Kidney epithelial cell (primary cell): ENCODE measurements around the gene MMP7. TPM values are rescaled to one million over a fixed set of nuclear protein-coding genes. Genes with fewer than 3 reads are reported as not detected.

Source experiments
- DNase-seq: peaks from one replicate; pipeline ENCODE4 v3.0.0-alpha.2; 2010; ENCODE audit warnings: low read depth
- H3K27me3 ChIP-seq: 2 replicates; pipeline ENCODE4 v1.6.0; 2011; ENCODE audit warnings: low read length; ENCODE audit not compliant: control insufficient read depth, insufficient read depth
- H3K36me3 ChIP-seq: 2 replicates; pipeline ENCODE4 v1.5.1; 2011; ENCODE audit warnings: low read length; ENCODE audit not compliant: control insufficient read depth, insufficient read depth
- H3K4me3 ChIP-seq: 2 replicates; pipeline ENCODE4 v1.5.1; 2011; ENCODE audit warnings: low read depth, mild to moderate bottlenecking, control low read depth, low read length
- CTCF ChIP-seq: IDR thresholded peaks from 2 replicates; pipeline ENCODE4 v1.5.1; 2011; ENCODE audit warnings: mild to moderate bottlenecking, moderate library complexity, low read length, control low read depth, inconsistent platforms; ENCODE audit not compliant: insufficient read depth, poor library complexity, severe bottlenecking
- total RNA-seq: library from RNA; depleted of rRNA; stranded (reverse); fragments of >200 nt; gene quantifications from 2 replicates; pipeline ENCODE4 v1.2.3, GENCODE V29; 2015

Gene MMP7
- total RNA-seq, 1 donor from 2014 or later, result 312 TPM

GRCh38 chr11:102482433-102482832 is 48.1 kb downstream of the MMP7 start:
- H3K36me3 ChIP-seq, result no peaks in the 10 kb centered on the region
- no peak overlapping the region for H3K4me3 ChIP-seq
- no peaks in the 10 kb centered on the region for H3K27me3 ChIP-seq
- TF ChIP-seq CTCF, result no peak
- no peak for DNase-seq

GRCh38 chr11:102479733-102480132 is 50.8 kb downstream of the MMP7 start:
- DNase-seq, result no peak
- no peak for TF ChIP-seq CTCF
- no peaks in the 10 kb centered on the region for H3K27me3 ChIP-seq

GRCh38 chr11:102478673-102479299 is 51.8 kb downstream of the MMP7 start:
- DNase-seq, result no peak
- no peak for TF ChIP-seq CTCF
- no peaks in the 10 kb centered on the region for H3K27me3 ChIP-seq
- H3K4me3 ChIP-seq, result no peak overlapping the region
- no peaks in the 10 kb centered on the region for H3K36me3 ChIP-seq

More at GRCh38 chr11:102479733-102480132, 50.8 kb downstream of the MMP7 start:
- no peaks in the 10 kb centered on the region for H3K36me3 ChIP-seq
- H3K4me3 ChIP-seq, result no peak overlapping the region

- TF ChIP-seq CTCF, result no peak
- DNase-seq, result no peak
- H3K36me3 ChIP-seq, result no peaks in the 10 kb centered on the region
- H3K27me3 ChIP-seq, result no peaks in the 10 kb centered on the region
- no peak overlapping the region for H3K4me3 ChIP-seq
Measured at GRCh38 chr11:102476812-102477211, 53.7 kb downstream of the MMP7 start.

- no peak for DNase-seq
- Histone ChIP-seq H3K36me3 (no peaks in the 10 kb centered on the region), H3K27me3 (no peaks in the 10 kb centered on the region), H3K4me3 (no peak overlapping the region)
- TF ChIP-seq CTCF, result no peak
Measured at GRCh38 chr11:102476069-102476468, 54.5 kb downstream of the MMP7 start.

GRCh38 chr11:102473543-102473942 is 57.0 kb downstream of the MMP7 start:
- DNase-seq, result no peak
- TF ChIP-seq CTCF, result no peak
- H3K27me3 ChIP-seq, result no peaks in the 10 kb centered on the region
- H3K36me3 ChIP-seq, result no peaks in the 10 kb centered on the region
- no peak overlapping the region for H3K4me3 ChIP-seq
